KMS-11 (cell line): ENCODE measurements around the gene MCC.

Source experiments
- H2AFZ ChIP-seq: fragments of 200-600 bp; sonication (generic); 2 replicates; pipeline ENCODE4 v1.6.1; 2016; ENCODE audit warnings: antibody characterized with exemption, mixed run types, low read depth
- H3K27ac ChIP-seq: fragments of 200-600 bp; sonication (generic); 2 replicates; pipeline ENCODE4 v1.6.1; 2016; ENCODE audit warnings: mild to moderate bottlenecking, mixed run types
- H3K27me3 ChIP-seq: fragments of 200-600 bp; sonication (generic); 2 replicates; pipeline ENCODE4 v1.6.1; 2017; ENCODE audit warnings: mild to moderate bottlenecking, low read depth, mixed run types, moderate library complexity; ENCODE audit not compliant: insufficient read depth
- H3K36me3 ChIP-seq: fragments of 200-600 bp; sonication (generic); 2 replicates; pipeline ENCODE4 v1.6.1; 2017; ENCODE audit warnings: mild to moderate bottlenecking, mixed run types; ENCODE audit not compliant: insufficient read depth
- H3K4me1 ChIP-seq: fragments of 200-600 bp; sonication (generic); 2 replicates; pipeline ENCODE4 v1.6.1; 2016; ENCODE audit warnings: mild to moderate bottlenecking, low read depth, mixed run types; ENCODE audit not compliant: poor library complexity, severe bottlenecking
- H3K4me2 ChIP-seq: fragments of 200-600 bp; sonication (generic); 2 replicates; pipeline ENCODE4 v1.7.0; 2016; ENCODE audit warnings: mild to moderate bottlenecking, mixed run types
- H3K4me3 ChIP-seq: fragments of 200-600 bp; sonication (generic); IDR thresholded peaks from 2 replicates; pipeline ENCODE4 v1.6.1; 2017; ENCODE audit warnings: low read depth, low read length, mixed read lengths; ENCODE audit not compliant: insufficient read depth
- H3K79me2 ChIP-seq: fragments of 200-600 bp; sonication (generic); 2 replicates; pipeline ENCODE4 v1.6.1; 2016; ENCODE audit warnings: low read depth, mixed run types; ENCODE audit not compliant: insufficient read depth
- H3K9ac ChIP-seq: fragments of 200-600 bp; sonication (generic); 2 replicates; pipeline ENCODE4 v1.6.1; 2016; ENCODE audit warnings: mild to moderate bottlenecking, mixed run types
- H4K20me1 ChIP-seq: fragments of 200-600 bp; sonication (generic); 2 replicates; pipeline ENCODE4 v1.6.1; 2016; ENCODE audit warnings: mild to moderate bottlenecking, mixed run types; ENCODE audit not compliant: insufficient read depth
- CTCF ChIP-seq: fragments of 200-600 bp; sonication (generic); conservative IDR thresholded peaks from 2 replicates; pipeline ENCODE4 v1.6.1; 2017; ENCODE audit warnings: low read depth, mild to moderate bottlenecking, antibody characterized with exemption, low read length, moderate library complexity, mixed read lengths

Gene MCC

GRCh38 chr5:113450929-113451328, 37.3 kb downstream of the MCC start:
- TF ChIP-seq CTCF = no peak
- Histone ChIP-seq H3K79me2 (no peaks in the 10 kb centered on the region), H3K4me3 (no peak overlapping the region), H3K27me3 (no peaks in the 10 kb centered on the region), H3K4me2 (no peak overlapping the region), H3K27ac (no peak overlapping the region), H3K9ac (no peak overlapping the region), H4K20me1 (no peaks in the 10 kb centered on the region), H3K36me3 (no peaks in the 10 kb centered on the region), H3K4me1 (no peaks in the 10 kb centered on the region), H2AFZ (no peak overlapping the region)

GRCh38 chr5:113450462-113450861, 37.8 kb downstream of the MCC start:
- no peak for TF ChIP-seq CTCF
- Histone ChIP-seq H3K27ac (no peak overlapping the region), H3K9ac (no peak overlapping the region), H3K4me2 (no peak overlapping the region), H3K27me3 (no peaks in the 10 kb centered on the region), H3K4me3 (no peak overlapping the region), H3K36me3 (no peaks in the 10 kb centered on the region), H2AFZ (no peak overlapping the region), H4K20me1 (no peaks in the 10 kb centered on the region), H3K79me2 (no peaks in the 10 kb centered on the region), H3K4me1 (no peaks in the 10 kb centered on the region)

- Histone ChIP-seq H3K4me1 (no peaks in the 10 kb centered on the region), H3K4me2 (no peak overlapping the region), H3K27me3 (no peaks in the 10 kb centered on the region), H3K9ac (no peak overlapping the region), H4K20me1 (no peaks in the 10 kb centered on the region), H3K4me3 (no peak overlapping the region), H2AFZ (no peak overlapping the region), H3K27ac (no peak overlapping the region), H3K36me3 (no peaks in the 10 kb centered on the region), H3K79me2 (no peaks in the 10 kb centered on the region)
- TF ChIP-seq CTCF = no peak
Measured at GRCh38 chr5:113448252-113448651, 40.0 kb downstream of the MCC start.

GRCh38 chr5:113447498-113448050, 40.7 kb downstream of the MCC start:
- no peaks in the 10 kb centered on the region for H3K36me3 ChIP-seq
- no peaks in the 10 kb centered on the region for H3K27me3 ChIP-seq
- H3K9ac ChIP-seq = no peak overlapping the region
- no peak overlapping the region for H2AFZ ChIP-seq
- H3K4me3 ChIP-seq = no peak overlapping the region
- H3K4me2 ChIP-seq = no peak overlapping the region
- H3K4me1 ChIP-seq = no peaks in the 10 kb centered on the region
- no peaks in the 10 kb centered on the region for H3K79me2 ChIP-seq
- TF ChIP-seq CTCF = no peak
- H3K27ac ChIP-seq = no peak overlapping the region
- H4K20me1 ChIP-seq = no peaks in the 10 kb centered on the region
